Measurements from ENCODE around the gene SLA2.

SLA2 gene

DNA sequence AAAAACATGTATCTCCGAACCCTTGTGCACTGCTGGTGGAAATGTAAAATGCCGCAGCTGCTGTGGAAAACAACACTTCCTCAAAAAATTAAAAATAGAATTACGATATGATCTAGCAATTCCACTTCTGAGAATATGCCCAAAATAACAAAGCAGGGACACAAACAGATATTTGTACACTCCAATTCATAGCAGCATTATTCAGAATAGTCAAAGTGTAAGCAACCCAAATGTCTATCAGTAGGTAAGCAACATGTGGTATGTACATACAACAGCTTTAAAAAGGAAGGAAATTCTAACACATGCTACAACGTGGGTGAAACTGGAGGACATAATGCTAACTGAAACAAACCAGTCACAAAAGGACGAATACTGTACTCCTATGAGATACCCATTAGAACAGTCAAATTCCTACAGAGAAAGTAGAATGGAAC lies 46.1 kb downstream of the SLA2 start:
- H3K9me3 ChIP-seq (ENCODE audit: control insufficient read depth, low read length): no peaks in the 10 kb centered on the region
- no peak overlapping the region for H3K27ac ChIP-seq (ENCODE audit: insufficient read depth, low read length, poor library complexity, severe bottlenecking)
- DNase-seq: no peak
- peaks cover 4% of the 10 kb centered on the region for H3K4me1 ChIP-seq (ENCODE audit: control insufficient read depth, insufficient read depth, low read length, poor library complexity, severe bottlenecking)
- H3K27me3 ChIP-seq (replicated peaks; ENCODE audit: control insufficient read depth, insufficient read depth, low read length, poor library complexity, severe bottlenecking): no peaks in the 10 kb centered on the region
- H3K36me3 ChIP-seq (ENCODE audit: control insufficient read depth, insufficient read depth, low read length): no peaks in the 10 kb centered on the region
- no peak overlapping the region for H3K4me3 ChIP-seq (ENCODE audit: insufficient read depth, low read depth, low read length, poor library complexity, severe bottlenecking)

GRCh38 chr20:36593347-36593929 lies 52.6 kb downstream of the SLA2 start:
- DNase-seq: no peak
- Histone ChIP-seq H3K9me3 (ENCODE audit: control insufficient read depth, low read length) (no peaks in the 10 kb centered on the region), H3K27ac (ENCODE audit: insufficient read depth, low read length, poor library complexity, severe bottlenecking) (no peak overlapping the region)

DNA sequence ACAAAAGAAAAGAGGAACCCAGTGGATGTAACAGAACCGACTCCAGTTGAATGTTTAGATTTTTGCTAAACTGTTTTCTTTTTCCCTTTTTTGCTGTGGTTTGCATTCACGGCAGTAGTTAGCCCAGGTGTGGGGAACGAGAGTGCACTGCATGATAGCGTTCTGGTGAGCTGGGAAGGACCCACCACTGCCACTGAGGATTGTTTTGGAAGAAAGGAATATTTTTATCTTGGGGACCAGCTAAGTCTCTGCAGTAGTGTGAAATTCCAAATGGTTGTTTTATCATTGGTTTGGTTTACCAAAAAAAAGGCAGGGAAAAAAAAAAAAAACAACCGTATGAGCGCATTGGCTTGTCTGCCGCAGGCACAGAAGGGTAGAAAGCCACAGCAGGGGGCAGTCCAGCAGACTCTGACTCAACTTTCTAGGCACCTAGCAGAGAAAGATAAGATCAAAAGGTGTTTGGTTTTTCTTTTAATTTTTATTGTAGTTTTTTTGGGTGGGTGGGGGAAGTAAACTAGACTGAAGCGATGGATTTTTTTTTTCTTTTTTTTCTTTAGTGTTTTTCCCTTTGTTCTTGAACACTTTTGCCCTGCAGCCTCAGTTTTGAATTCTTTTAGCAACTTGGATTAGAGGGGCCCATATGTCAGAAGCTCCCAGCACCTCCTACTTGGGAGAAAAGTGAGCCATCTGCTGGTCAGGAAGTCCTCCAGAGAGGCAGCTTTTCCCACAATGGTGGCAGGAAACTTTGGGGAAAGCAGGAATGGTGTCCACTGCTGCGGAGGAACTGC lies 53.9 kb downstream of the SLA2 start:
- H3K36me3 ChIP-seq (ENCODE audit: control insufficient read depth, insufficient read depth, low read length): no peaks in the 10 kb centered on the region
- DNase-seq: peak; percentile 43 to 58 (median 51)
- no peaks in the 10 kb centered on the region for H3K9me3 ChIP-seq (ENCODE audit: control insufficient read depth, low read length)
- peak overlapping the region; percentile 59 for H3K27ac ChIP-seq (ENCODE audit: insufficient read depth, low read length, poor library complexity, severe bottlenecking)
- peaks cover 20% of the 10 kb centered on the region for H3K4me1 ChIP-seq (ENCODE audit: control insufficient read depth, insufficient read depth, low read length, poor library complexity, severe bottlenecking)
- H3K4me3 ChIP-seq (ENCODE audit: insufficient read depth, low read depth, low read length, poor library complexity, severe bottlenecking): no peak overlapping the region
- H3K27me3 ChIP-seq (replicated peaks; ENCODE audit: control insufficient read depth, insufficient read depth, low read length, poor library complexity, severe bottlenecking): no peaks in the 10 kb centered on the region

More at GRCh38 chr20:36593347-36593929, 52.6 kb downstream of the SLA2 start:
- peaks cover 20% of the 10 kb centered on the region for H3K4me1 ChIP-seq (ENCODE audit: control insufficient read depth, insufficient read depth, low read length, poor library complexity, severe bottlenecking)
- no peak overlapping the region for H3K4me3 ChIP-seq (ENCODE audit: insufficient read depth, low read depth, low read length, poor library complexity, severe bottlenecking)
- no peaks in the 10 kb centered on the region for H3K36me3 ChIP-seq (ENCODE audit: control insufficient read depth, insufficient read depth, low read length)
- no peaks in the 10 kb centered on the region for H3K27me3 ChIP-seq (replicated peaks; ENCODE audit: control insufficient read depth, insufficient read depth, low read length, poor library complexity, severe bottlenecking)

DNA sequence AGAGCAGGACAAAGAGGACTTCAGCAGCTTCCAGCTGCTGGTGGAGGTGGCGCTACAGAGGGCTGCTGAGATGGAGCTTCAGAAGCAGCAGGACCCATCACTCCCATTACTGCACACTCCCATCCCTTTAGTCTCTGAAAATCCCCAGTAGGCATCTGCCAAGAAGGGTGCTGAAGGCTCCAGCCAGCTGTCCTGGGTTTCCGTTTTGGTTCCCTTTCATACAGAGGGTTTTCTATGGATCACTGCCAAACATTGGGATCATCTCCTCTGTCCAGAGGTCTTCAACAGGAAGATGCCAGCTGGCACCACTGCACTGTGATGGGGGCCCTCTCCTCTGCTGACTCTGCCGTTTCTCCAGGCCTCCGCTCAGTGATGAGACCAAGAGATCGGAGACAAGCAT lies 54.7 kb downstream of the SLA2 start:
- Histone ChIP-seq H3K36me3 (ENCODE audit: control insufficient read depth, insufficient read depth, low read length) (no peaks in the 10 kb centered on the region), H3K27me3 (replicated peaks; ENCODE audit: control insufficient read depth, insufficient read depth, low read length, poor library complexity, severe bottlenecking) (no peaks in the 10 kb centered on the region), H3K27ac (ENCODE audit: insufficient read depth, low read length, poor library complexity, severe bottlenecking) (peak overlapping the region; percentile 47), H3K9me3 (ENCODE audit: control insufficient read depth, low read length) (no peaks in the 10 kb centered on the region), H3K4me3 (ENCODE audit: insufficient read depth, low read depth, low read length, poor library complexity, severe bottlenecking) (no peak overlapping the region), H3K4me1 (ENCODE audit: control insufficient read depth, insufficient read depth, low read length, poor library complexity, severe bottlenecking) (peaks cover 20% of the 10 kb centered on the region)
- DNase-seq: no peak

- Histone ChIP-seq H3K4me3 (ENCODE audit: insufficient read depth, low read depth, low read length, poor library complexity, severe bottlenecking) (no peak overlapping the region), H3K27ac (ENCODE audit: insufficient read depth, low read length, poor library complexity, severe bottlenecking) (no peak overlapping the region), H3K4me1 (ENCODE audit: control insufficient read depth, insufficient read depth, low read length, poor library complexity, severe bottlenecking) (peaks cover 8% of the 10 kb centered on the region), H3K27me3 (replicated peaks; ENCODE audit: control insufficient read depth, insufficient read depth, low read length, poor library complexity, severe bottlenecking) (no peaks in the 10 kb centered on the region), H3K36me3 (ENCODE audit: control insufficient read depth, insufficient read depth, low read length) (peaks cover 6% of the 10 kb centered on the region), H3K9me3 (ENCODE audit: control insufficient read depth, low read length) (no peaks in the 10 kb centered on the region)
- no peak for DNase-seq
Observed at GRCh38 chr20:36587388-36588070, 58.5 kb downstream of the SLA2 start.

DNA sequence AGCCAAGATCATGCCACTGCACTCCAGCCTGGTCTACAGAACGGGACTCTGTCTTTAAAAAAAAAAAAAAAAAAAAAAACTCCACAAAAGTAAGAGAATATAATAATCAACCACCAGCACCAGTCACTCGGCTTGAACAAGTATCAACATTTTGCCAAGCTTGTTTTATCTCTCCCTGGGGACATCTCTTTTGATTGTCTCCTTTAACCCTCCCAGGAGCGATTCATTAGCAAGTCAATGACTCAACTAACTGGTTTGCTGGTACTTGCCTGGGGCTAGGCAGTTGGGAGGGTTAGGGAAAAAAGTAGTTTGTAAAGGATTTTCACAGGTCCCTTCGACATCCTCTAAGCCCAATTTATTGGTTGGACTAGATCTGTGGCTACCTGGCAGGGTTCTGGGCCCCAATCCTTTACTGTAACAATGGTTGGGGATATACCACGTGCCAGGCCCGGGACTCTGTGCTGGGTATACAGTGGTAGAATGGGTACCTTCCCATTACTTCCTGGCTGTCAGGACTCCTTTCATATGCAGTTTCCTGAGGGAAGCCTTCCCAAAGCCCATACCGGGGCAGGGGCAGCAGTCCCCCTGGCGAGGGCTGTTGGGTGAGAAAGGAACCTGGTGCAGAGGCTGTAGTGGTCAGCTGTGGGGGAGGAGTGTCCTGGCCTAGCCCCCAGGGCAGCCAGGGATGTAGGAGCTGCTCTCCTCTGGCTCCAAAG lies 60.4 kb downstream of the SLA2 start:
- peaks cover 6% of the 10 kb centered on the region for H3K36me3 ChIP-seq (ENCODE audit: control insufficient read depth, insufficient read depth, low read length)

GRCh38 chr20:36584018-36584481 lies 61.9 kb downstream of the SLA2 start:
- peaks cover 3% of the 10 kb centered on the region for H3K4me1 ChIP-seq (ENCODE audit: control insufficient read depth, insufficient read depth, low read length, poor library complexity, severe bottlenecking)
- no peak for DNase-seq
- H3K36me3 ChIP-seq (ENCODE audit: control insufficient read depth, insufficient read depth, low read length): peaks cover 19% of the 10 kb centered on the region
- H3K27ac ChIP-seq (ENCODE audit: insufficient read depth, low read length, poor library complexity, severe bottlenecking): no peak overlapping the region
- no peaks in the 10 kb centered on the region for H3K9me3 ChIP-seq (ENCODE audit: control insufficient read depth, low read length)
- H3K4me3 ChIP-seq (ENCODE audit: insufficient read depth, low read depth, low read length, poor library complexity, severe bottlenecking): no peak overlapping the region
- H3K27me3 ChIP-seq (replicated peaks; ENCODE audit: control insufficient read depth, insufficient read depth, low read length, poor library complexity, severe bottlenecking): no peaks in the 10 kb centered on the region

More for the DNA sequence above, 60.4 kb downstream of the SLA2 start:
- no peak for DNase-seq
- Histone ChIP-seq H3K4me1 (ENCODE audit: control insufficient read depth, insufficient read depth, low read length, poor library complexity, severe bottlenecking) (peaks cover 3% of the 10 kb centered on the region), H3K27me3 (replicated peaks; ENCODE audit: control insufficient read depth, insufficient read depth, low read length, poor library complexity, severe bottlenecking) (no peaks in the 10 kb centered on the region), H3K4me3 (ENCODE audit: insufficient read depth, low read depth, low read length, poor library complexity, severe bottlenecking) (no peak overlapping the region), H3K9me3 (ENCODE audit: control insufficient read depth, low read length) (no peaks in the 10 kb centered on the region), H3K27ac (ENCODE audit: insufficient read depth, low read length, poor library complexity, severe bottlenecking) (no peak overlapping the region)

DNA sequence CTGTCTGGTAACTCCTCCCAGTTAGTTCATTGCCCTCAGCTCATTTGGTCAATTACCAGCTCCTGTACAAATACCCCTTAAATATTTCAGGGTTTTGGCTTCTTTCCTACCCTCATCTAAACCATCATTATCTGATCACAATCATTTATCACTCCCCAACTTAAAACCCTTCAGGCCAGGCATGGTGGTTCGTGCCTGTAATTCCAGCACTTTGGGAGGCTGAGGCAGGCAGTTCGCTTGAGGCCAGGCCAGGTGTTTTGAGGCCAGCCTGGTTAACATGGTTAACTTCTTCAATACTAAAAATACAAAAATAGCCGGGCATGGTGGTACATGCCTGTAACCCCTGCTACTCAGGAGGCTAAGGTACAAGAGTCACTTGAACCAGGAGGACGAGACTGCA lies 63.2 kb downstream of the SLA2 start:
- Histone ChIP-seq H3K36me3 (ENCODE audit: control insufficient read depth, insufficient read depth, low read length) (peaks cover 25% of the 10 kb centered on the region), H3K4me3 (ENCODE audit: insufficient read depth, low read depth, low read length, poor library complexity, severe bottlenecking) (no peak overlapping the region), H3K27ac (ENCODE audit: insufficient read depth, low read length, poor library complexity, severe bottlenecking) (peak overlapping the region; percentile 7), H3K9me3 (ENCODE audit: control insufficient read depth, low read length) (no peaks in the 10 kb centered on the region), H3K4me1 (ENCODE audit: control insufficient read depth, insufficient read depth, low read length, poor library complexity, severe bottlenecking) (peaks cover 3% of the 10 kb centered on the region), H3K27me3 (replicated peaks; ENCODE audit: control insufficient read depth, insufficient read depth, low read length, poor library complexity, severe bottlenecking) (no peaks in the 10 kb centered on the region)
- no peak for DNase-seq

DNA sequence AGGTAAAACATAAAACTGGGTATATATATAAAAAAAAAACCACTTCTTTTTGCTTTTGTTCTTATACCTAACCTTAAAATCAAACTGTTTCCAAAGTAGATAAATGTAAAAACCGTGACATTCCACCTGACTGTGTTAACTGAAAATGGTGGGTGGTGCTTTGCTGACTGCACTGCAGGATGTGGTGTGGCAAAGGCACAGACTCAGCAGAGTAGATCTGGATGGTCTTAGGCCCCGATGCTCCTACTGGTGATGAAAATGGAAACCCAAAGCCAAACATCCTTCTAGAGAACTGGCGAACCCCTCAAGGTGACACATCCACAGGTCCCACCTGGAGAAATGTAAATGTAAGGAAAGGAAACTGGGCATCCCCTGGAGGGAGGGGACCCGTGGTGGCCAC lies 63.7 kb downstream of the SLA2 start:
- H3K27ac ChIP-seq (ENCODE audit: insufficient read depth, low read length, poor library complexity, severe bottlenecking): peak overlapping the region; percentile 7
- peaks cover 25% of the 10 kb centered on the region for H3K36me3 ChIP-seq (ENCODE audit: control insufficient read depth, insufficient read depth, low read length)
- H3K4me1 ChIP-seq (ENCODE audit: control insufficient read depth, insufficient read depth, low read length, poor library complexity, severe bottlenecking): peaks cover 3% of the 10 kb centered on the region
- H3K9me3 ChIP-seq (ENCODE audit: control insufficient read depth, low read length): no peaks in the 10 kb centered on the region
- no peak for DNase-seq
- H3K4me3 ChIP-seq (ENCODE audit: insufficient read depth, low read depth, low read length, poor library complexity, severe bottlenecking): no peak overlapping the region
- H3K27me3 ChIP-seq (replicated peaks; ENCODE audit: control insufficient read depth, insufficient read depth, low read length, poor library complexity, severe bottlenecking): no peaks in the 10 kb centered on the region

Measured in effector memory CD4-positive, alpha-beta T cell (primary cell).